Gastrocnemius medialis (tissue), 4 donors: ENCODE results near the gene TMPRSS9. TPM values are rescaled to one million over a fixed set of nuclear protein-coding genes. Genes with fewer than 3 reads are reported as not detected.

Source experiments
- ATAC-seq, 2 donors: fragments of 150-250 bp; one replicate each; pipeline ENCODE4 v1.9.1; 2016
- DNase-seq, 2 donors: peaks; one replicate each; pipeline ENCODE4 v3.0.0-alpha.2; 2019
- H3K27ac ChIP-seq, 4 donors: fragments of 200-600 bp; sonication (generic); 1 replicate in 1 of 4; 2 replicates in 3 of 4; pipeline ENCODE4 v1.5.1; 2016 to 2018; ENCODE audit warnings: mild to moderate bottlenecking in 2 of 4, moderate library complexity in 1 of 4
- H3K27me3 ChIP-seq, 3 donors: fragments of 200-600 bp; sonication (generic) in 2 of 3; 1 replicate in 1 of 3; 2 replicates in 2 of 3; pipeline versions ENCODE4 v1.5.1 to v1.6.0; 2016 to 2019; ENCODE audit warnings: mild to moderate bottlenecking in 1 of 3, moderate library complexity in 1 of 3
- H3K36me3 ChIP-seq, 2 donors: fragments of 200-600 bp; sonication (generic) in 1 of 2; one replicate each; pipeline ENCODE4 v1.5.1; 2017 to 2018
- H3K4me1 ChIP-seq, 2 donors: fragments of 200-600 bp; sonication (generic) in 1 of 2; one replicate each; pipeline ENCODE4 v1.5.1; 2016 to 2017; ENCODE audit warnings: mild to moderate bottlenecking in 2 of 2
- H3K4me3 ChIP-seq, 4 donors: fragments of 200-600 bp; sonication (generic) in 3 of 4; 1 replicate in 1 of 4; 2 replicates in 3 of 4; pipeline ENCODE4 v1.5.1; 2016 to 2019; ENCODE audit warnings: mild to moderate bottlenecking in 2 of 4
- H3K9me3 ChIP-seq, 3 donors: fragments of 200-600 bp; sonication (generic) in 2 of 3; 1 replicate in 1 of 3; 2 replicates in 2 of 3; pipeline ENCODE4 v1.5.1; 2016 to 2019
- CTCF ChIP-seq, 5 experiments: fragments of 450-650 bp in 3 of 5; fragments of 200-600 bp in 2 of 5; sonication (generic) in 2 of 5; IDR thresholded peaks in 4 of 5; conservative IDR thresholded peaks in 1 of 5; 1 replicate in 4 of 5; 2 replicates in 1 of 5; pipeline ENCODE4 v1.5.1; 2016 to 2019; ENCODE audit warnings: antibody characterized with exemption in 5 of 5, mild to moderate bottlenecking in 3 of 5, moderate library complexity in 3 of 5
- POLR2A ChIP-seq, 2 donors: fragments of 450-650 bp; IDR thresholded peaks; one replicate each; pipeline ENCODE4 v1.6.1; 2017; ENCODE audit warnings: antibody characterized with exemption in 2 of 2, mild to moderate bottlenecking in 2 of 2, moderate library complexity in 2 of 2
- in situ Hi-C, 4 donors: fragments of 200-750 bp; cut with MboI; loops; one replicate each; pipeline versions ENCODE4 v1.15.0 to v1.8.0; 2017; ENCODE audit warnings: low sequenced_read_pairs in 4 of 4
- intact Hi-C: fragments of 100-400 bp; cut with DNase I; formaldehyde crosslinking; loops from one replicate; pipeline ENCODE4 v1.15.1; 2023; ENCODE audit warnings: low total_unique reads
- total RNA-seq, 4 donors: library from RNA; depleted of rRNA; stranded (reverse); fragments of >200 nt; gene quantifications; one replicate each; pipeline versions ENCODE4 v1.1.0 to v1.2.3, GENCODE V29; 2016

Gene TMPRSS9
- total RNA-seq, 4 donors from 2014 or later: not detected

GRCh38 chr19:2333027-2333806 is 26.8 kb upstream of the TMPRSS9 start:
- TF ChIP-seq CTCF (IDR thresholded peaks at IDR 0.05 in 4 of 5, conservative IDR thresholded peaks at IDR 0.05 in 1 of 5) (no peak), POLR2A (IDR thresholded peaks at IDR 0.05) (no peak)
- peak in 1 of 2 donors; percentile 89 for DNase-seq
- Histone ChIP-seq H3K27me3 (no peaks in the 10 kb centered on the region), H3K4me1 (peaks cover 44 to 48% of the 10 kb centered on the region in 2 donors), H3K36me3 (no peaks in the 10 kb centered on the region), H3K4me3 (no peak overlapping the region), H3K27ac (peak overlapping the region; percentile 81 to 96 (median 91)), H3K9me3 (no peaks in the 10 kb centered on the region)
- in situ Hi-C loops: no loop called here
- ATAC-seq: no peak
- intact Hi-C loops: loop anchor here (5.0 kb wide), 1 partner anchor 114 kb away; no protein-coding TSS in a partner anchor

GRCh38 chr19:2333807-2334211 is 26.3 kb upstream of the TMPRSS9 start:
- intact Hi-C loops (loop anchor here (5.0 kb wide), 1 partner anchor 113 kb away; no protein-coding TSS in a partner anchor), in situ Hi-C loops (no loop called here)
- Histone ChIP-seq H3K27ac (peak overlapping the region; percentile 48 to 96 (median 79)), H3K4me3 (no peak overlapping the region), H3K36me3 (peaks cover 0 to 2% of the 10 kb centered on the region in 2 donors), H3K27me3 (no peaks in the 10 kb centered on the region), H3K9me3 (no peaks in the 10 kb centered on the region), H3K4me1 (peaks cover 44 to 48% of the 10 kb centered on the region in 2 donors)
- DNase-seq: no peak
- ATAC-seq: no peak
- TF ChIP-seq POLR2A (IDR thresholded peaks at IDR 0.05) (no peak), CTCF (IDR thresholded peaks at IDR 0.05 in 4 of 5, conservative IDR thresholded peaks at IDR 0.05 in 1 of 5) (no peak)

GRCh38 chr19:2334426-2334825 is 25.6 kb upstream of the TMPRSS9 start:
- H3K36me3 ChIP-seq: peaks cover 0 to 7% of the 10 kb centered on the region in 2 donors
- peaks cover 40 to 43% of the 10 kb centered on the region in 2 donors for H3K4me1 ChIP-seq
- no peak for ATAC-seq
- TF ChIP-seq CTCF (IDR thresholded peaks at IDR 0.05 in 4 of 5, conservative IDR thresholded peaks at IDR 0.05 in 1 of 5): no peak
- no peak for TF ChIP-seq POLR2A (IDR thresholded peaks at IDR 0.05)
- DNase-seq: no peak
- no peaks in the 10 kb centered on the region for H3K9me3 ChIP-seq
- H3K27ac ChIP-seq: peak overlapping the region in 1 of 4 donors; percentile 90
- intact Hi-C loops: loop anchor here (5.0 kb wide), 1 partner anchor 113 kb away; no protein-coding TSS in a partner anchor
- no peak overlapping the region for H3K4me3 ChIP-seq
- H3K27me3 ChIP-seq: no peaks in the 10 kb centered on the region
- in situ Hi-C loops: no loop called here

GRCh38 chr19:2334986-2335846 is 24.8 kb upstream of the TMPRSS9 start:
- no peak overlapping the region for H3K4me3 ChIP-seq
- TF ChIP-seq POLR2A (IDR thresholded peaks at IDR 0.05): no peak
- TF ChIP-seq CTCF (IDR thresholded peaks at IDR 0.05 in 4 of 5, conservative IDR thresholded peaks at IDR 0.05 in 1 of 5): no peak
- in situ Hi-C loops (no loop called here), intact Hi-C loops (loop anchor here (5.0 kb wide), 1 partner anchor 112 kb away; no protein-coding TSS in a partner anchor)
- no peak overlapping the region for H3K27ac ChIP-seq
- ATAC-seq: no peak
- DNase-seq: no peak
- H3K36me3 ChIP-seq: peaks cover 0 to 14% of the 10 kb centered on the region in 2 donors
- peaks cover 32 to 35% of the 10 kb centered on the region in 2 donors for H3K4me1 ChIP-seq
- no peaks in the 10 kb centered on the region for H3K27me3 ChIP-seq
- H3K9me3 ChIP-seq: no peaks in the 10 kb centered on the region
